Measurements from ENCODE around the gene RINL.

The RINL gene

GRCh38 chr19:38850436-38850975, 27.6 kb downstream of the RINL start:
- TF ChIP-seq CTCF (IDR thresholded peaks at IDR 0.05; ENCODE audit: low read length) (peak; percentile 17; the same call in 1 of the 2 replicates), EZH2 (IDR thresholded peaks at IDR 0.05; ENCODE audit: borderline replicate concordance, low read length) (no peak)
- peak overlapping the region; percentile 90 for H3K4me2 ChIP-seq (ENCODE audit: low read length)
- H3K27me3 ChIP-seq (ENCODE audit: insufficient read depth, low read length) = no peaks in the 10 kb centered on the region
- H3K4me3 ChIP-seq (ENCODE audit: low read depth, low read length, poor library complexity, severe bottlenecking) = peak overlapping the region; percentile 68
- H3K9me3 ChIP-seq (ENCODE audit: low read length) = no peaks in the 10 kb centered on the region
- H3K9ac ChIP-seq (ENCODE audit: low read length) = peak overlapping the region; percentile 84
- H3K36me3 ChIP-seq (ENCODE audit: insufficient read depth, low read length) = peaks cover 36% of the 10 kb centered on the region
- H3K27ac ChIP-seq (ENCODE audit: low read depth, low read length, poor library complexity, severe bottlenecking) = peak overlapping the region; percentile 95
- H3K9me2 ChIP-seq (ENCODE audit: low read depth, low read length) = no peaks in the 10 kb centered on the region
- H3K4me1 ChIP-seq (ENCODE audit: insufficient read depth, low read length, severe bottlenecking) = peaks cover 34% of the 10 kb centered on the region
- no peaks in the 10 kb centered on the region for H4K20me1 ChIP-seq (ENCODE audit: insufficient read depth, low read length)
- H3F3A ChIP-seq (ENCODE audit: insufficient read depth, low read length) = no peaks in the 10 kb centered on the region
- no peak overlapping the region for H2AFZ ChIP-seq (ENCODE audit: low read length)
- H3K79me2 ChIP-seq (ENCODE audit: insufficient read depth, low read length) = peaks cover 24% of the 10 kb centered on the region

DNA sequence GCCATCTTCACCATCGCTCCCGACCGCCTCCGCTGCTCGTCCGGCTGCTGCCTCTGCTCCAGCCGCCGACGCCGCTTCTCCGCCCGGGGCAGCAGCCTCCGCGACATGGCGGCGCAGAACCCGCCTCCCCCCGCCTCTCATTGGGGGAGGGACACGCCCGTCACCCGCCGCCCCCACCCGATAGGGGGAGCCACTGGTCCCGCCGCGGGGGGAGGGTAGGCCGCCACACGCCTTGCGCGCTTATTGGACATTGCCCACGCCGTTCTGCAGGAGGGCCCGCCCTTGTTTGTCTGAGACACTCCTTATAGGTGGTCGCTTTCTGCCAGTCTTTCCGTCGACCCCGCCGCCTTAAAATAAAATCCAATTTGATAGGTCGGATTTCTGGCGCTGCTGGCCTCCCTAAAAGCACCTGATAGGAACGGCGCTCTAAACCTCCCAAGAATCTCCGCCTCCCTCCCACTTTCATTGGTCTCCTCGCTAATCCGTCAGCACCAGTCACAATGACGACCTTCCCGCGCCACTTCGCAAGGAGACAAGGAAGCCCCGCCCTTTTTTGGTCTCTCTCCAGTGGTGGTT, 28.1 kb downstream of the RINL start, which contains the start of gene HNRNPL:
TSS of gene HNRNPL (minus strand) at position 127 of the 576 bp plus-strand sequence. CDS start at position 107, 20 bp downstream.
- H3K9me2 ChIP-seq (ENCODE audit: low read depth, low read length) = no peaks in the 10 kb centered on the region
- TF ChIP-seq CTCF (IDR thresholded peaks at IDR 0.05; ENCODE audit: low read length) (peak; percentile 20; the same call in 1 of the 2 replicates), EZH2 (IDR thresholded peaks at IDR 0.05; ENCODE audit: borderline replicate concordance, low read length) (no peak)
- peak within 1 kb of the TSS; percentile 93 for H3K4me2 ChIP-seq (ENCODE audit: low read length)
- H3F3A ChIP-seq (ENCODE audit: insufficient read depth, low read length) = no peaks in the 10 kb centered on the region
- H3K36me3 ChIP-seq (ENCODE audit: insufficient read depth, low read length) = peaks cover 42% of the 10 kb centered on the region
- H4K20me1 ChIP-seq (ENCODE audit: insufficient read depth, low read length) = no peaks in the 10 kb centered on the region
- H3K4me3 ChIP-seq (ENCODE audit: low read depth, low read length, poor library complexity, severe bottlenecking) = peak within 1 kb of the TSS; percentile 93
- H2AFZ ChIP-seq (ENCODE audit: low read length) = no peak within 1 kb of the TSS
- no peaks in the 10 kb centered on the region for H3K9me3 ChIP-seq (ENCODE audit: low read length)
- H3K4me1 ChIP-seq (ENCODE audit: insufficient read depth, low read length, severe bottlenecking) = peaks cover 34% of the 10 kb centered on the region
- no peaks in the 10 kb centered on the region for H3K27me3 ChIP-seq (ENCODE audit: insufficient read depth, low read length)
- H3K79me2 ChIP-seq (ENCODE audit: insufficient read depth, low read length) = peaks cover 24% of the 10 kb centered on the region
- peak within 1 kb of the TSS; percentile 95 for H3K27ac ChIP-seq (ENCODE audit: low read depth, low read length, poor library complexity, severe bottlenecking)
- peak within 1 kb of the TSS; percentile 97 for H3K9ac ChIP-seq (ENCODE audit: low read length)

- no peaks in the 10 kb centered on the region for H3K9me3 ChIP-seq (ENCODE audit: low read length)
- peaks cover 34% of the 10 kb centered on the region for H3K4me1 ChIP-seq (ENCODE audit: insufficient read depth, low read length, severe bottlenecking)
- H2AFZ ChIP-seq (ENCODE audit: low read length) = no peak overlapping the region
- peak overlapping the region; percentile 97 for H3K9ac ChIP-seq (ENCODE audit: low read length)
- H3K27ac ChIP-seq (ENCODE audit: low read depth, low read length, poor library complexity, severe bottlenecking) = peak overlapping the region; percentile 83
- H3K4me3 ChIP-seq (ENCODE audit: low read depth, low read length, poor library complexity, severe bottlenecking) = peak overlapping the region; percentile 93
- peaks cover 24% of the 10 kb centered on the region for H3K79me2 ChIP-seq (ENCODE audit: insufficient read depth, low read length)
- H3K27me3 ChIP-seq (ENCODE audit: insufficient read depth, low read length) = no peaks in the 10 kb centered on the region
- H3K9me2 ChIP-seq (ENCODE audit: low read depth, low read length) = no peaks in the 10 kb centered on the region
- H3K36me3 ChIP-seq (ENCODE audit: insufficient read depth, low read length) = peaks cover 48% of the 10 kb centered on the region
- H3F3A ChIP-seq (ENCODE audit: insufficient read depth, low read length) = no peaks in the 10 kb centered on the region
- H3K4me2 ChIP-seq (ENCODE audit: low read length) = peak overlapping the region; percentile 93
- no peak for TF ChIP-seq CTCF (IDR thresholded peaks at IDR 0.05; ENCODE audit: low read length)
- TF ChIP-seq EZH2 (IDR thresholded peaks at IDR 0.05; ENCODE audit: borderline replicate concordance, low read length) = no peak
- H4K20me1 ChIP-seq (ENCODE audit: insufficient read depth, low read length) = no peaks in the 10 kb centered on the region
Observed at GRCh38 chr19:38849147-38849859, 28.8 kb downstream of the RINL start.

All from OCI-LY1 (cell line).